Neural cell (in vitro differentiated cells): ENCODE results near the gene CAT. TPM values are rescaled to one million over a fixed set of nuclear protein-coding genes. Genes with fewer than 3 reads are reported as not detected.

ENCODE experiments used
- H2AFZ ChIP-seq: fragments of 200-600, 300-800 bp; sonication (generic), shearing (Covaris generic); 2 replicates; pipeline ENCODE4 v1.6.0; 2014; ENCODE audit warnings: low read depth, mild to moderate bottlenecking, antibody characterized with exemption, low read length, moderate library complexity
- H3F3A ChIP-seq: fragments of 200-600 bp; shearing (Covaris generic); 2 replicates; pipeline ENCODE4 v1.6.1; 2016; ENCODE audit warnings: mild to moderate bottlenecking, moderate library complexity, mixed read lengths, antibody characterized with exemption, low read length; ENCODE audit not compliant: insufficient read depth, poor library complexity, severe bottlenecking
- H3K27ac ChIP-seq: fragments of 200-600, 300-800 bp; sonication (generic), shearing (Covaris generic); 2 replicates; pipeline ENCODE4 v1.5.1; 2014; ENCODE audit warnings: mild to moderate bottlenecking, low read length, moderate library complexity
- H3K27me3 ChIP-seq: fragments of 300-800, 200-600 bp; sonication (generic), shearing (Covaris generic); 2 replicates; pipeline ENCODE4 v1.6.0; 2014; ENCODE audit warnings: mild to moderate bottlenecking, low read depth, low read length, moderate library complexity; ENCODE audit not compliant: insufficient read depth
- H3K36me3 ChIP-seq: fragments of 300-800, 200-600 bp; sonication (generic), shearing (Covaris generic); 2 replicates; pipeline ENCODE4 v1.5.1; 2014; ENCODE audit warnings: mild to moderate bottlenecking, antibody characterized with exemption, low read length, moderate library complexity; ENCODE audit not compliant: insufficient read depth
- H3K4me2 ChIP-seq: fragments of 300-800, 200-600 bp; sonication (generic), shearing (Covaris generic); 2 replicates; pipeline ENCODE4 v1.6.0; 2014; ENCODE audit warnings: mild to moderate bottlenecking, low read length
- H3K4me3 ChIP-seq: fragments of 300-800, 200-600 bp; sonication (generic), shearing (Covaris generic); 2 replicates; pipeline ENCODE4 v1.5.1; 2014; ENCODE audit warnings: mild to moderate bottlenecking, low read length, moderate library complexity
- H3K79me2 ChIP-seq: fragments of 200-600 bp; shearing (Covaris generic); replicated peaks from 2 replicates; pipeline ENCODE4 v1.6.0; 2014; ENCODE audit warnings: mild to moderate bottlenecking, low read length, moderate library complexity; ENCODE audit not compliant: insufficient read depth
- H3K9ac ChIP-seq: fragments of 300-800, 200-600 bp; sonication (generic), shearing (Covaris generic); 2 replicates; pipeline ENCODE4 v1.6.1; 2016; ENCODE audit warnings: mild to moderate bottlenecking, low read length, mixed read lengths
- H3K9me2 ChIP-seq: fragments of 200-600 bp; shearing (Covaris generic); 2 replicates; pipeline ENCODE4 v1.6.1; 2016; ENCODE audit warnings: mild to moderate bottlenecking, low read length, mixed read lengths; ENCODE audit not compliant: insufficient read depth
- H3K9me3 ChIP-seq: fragments of 200-600, 300-800 bp; sonication (generic), shearing (Covaris generic); 2 replicates; pipeline ENCODE4 v1.6.1; 2016; ENCODE audit warnings: mild to moderate bottlenecking, mixed run types, low read length, moderate library complexity, mixed read lengths
- H4K20me1 ChIP-seq: fragments of 200-600 bp; shearing (Covaris generic); 2 replicates; pipeline ENCODE4 v1.6.1; 2016; ENCODE audit warnings: mild to moderate bottlenecking, mixed run types; ENCODE audit not compliant: insufficient read depth
- EP300 ChIP-seq: fragments of 450-650 bp; conservative IDR thresholded peaks from 2 replicates; pipeline ENCODE4 v1.6.1; 2014; ENCODE audit warnings: antibody characterized with exemption, mild to moderate bottlenecking, moderate library complexity; ENCODE audit not compliant: poor library complexity, severe bottlenecking
- EZH2 ChIP-seq: fragments of 200-600, 300-800 bp; shearing (Covaris generic), sonication (generic); IDR thresholded peaks from 2 replicates; pipeline ENCODE4 v1.6.1; 2014; ENCODE audit warnings: antibody characterized with exemption, low read length, borderline replicate concordance, mild to moderate bottlenecking; ENCODE audit not compliant: insufficient read depth, poor library complexity, severe bottlenecking
- MXI1 ChIP-seq: fragments of 450-650 bp; conservative IDR thresholded peaks from 2 replicates; pipeline ENCODE4 v1.6.1; 2014; ENCODE audit warnings: antibody characterized with exemption, mild to moderate bottlenecking; ENCODE audit not compliant: poor library complexity, severe bottlenecking
- POLR2AphosphoS5 ChIP-seq: IDR thresholded peaks from 2 replicates; pipeline ENCODE4 v1.6.1; 2012
- RAD21 ChIP-seq: fragments of 450-650 bp; conservative IDR thresholded peaks from 2 replicates; pipeline ENCODE4 v1.6.1; 2014; ENCODE audit warnings: antibody characterized with exemption, mild to moderate bottlenecking, moderate library complexity
- SMC3 ChIP-seq: fragments of 450-650 bp; conservative IDR thresholded peaks from 2 replicates; pipeline ENCODE4 v1.6.1; 2014; ENCODE audit warnings: antibody characterized with exemption, mild to moderate bottlenecking, moderate library complexity; ENCODE audit not compliant: poor library complexity
- TAF1 ChIP-seq: IDR thresholded peaks from 2 replicates; pipeline ENCODE4 v1.6.1; 2012; ENCODE audit warnings: low read depth
- polyA plus RNA-seq: library from polyadenylated mRNA; depleted of rRNA; stranded (reverse); fragments of >200 nt; gene quantifications from 2 replicates; pipeline ENCODE4 v1.2.3, GENCODE V29; 2014
- TF ChIP-seq, protein P1 (sequence below): fragments of 450-650 bp; IDR thresholded peaks from 2 replicates; pipeline ENCODE4 v1.5.1; 2014; ENCODE audit warnings: antibody characterized with exemption, mild to moderate bottlenecking, moderate library complexity; ENCODE audit not compliant: poor library complexity, severe bottlenecking
- TF ChIP-seq, protein P2 (sequence below): IDR thresholded peaks from 2 replicates; pipeline ENCODE4 v1.6.1; 2012; ENCODE audit warnings: borderline replicate concordance

Gene CAT
- polyA plus RNA-seq, 1 donor from 2014 or later, result 40.1 TPM

DNA sequence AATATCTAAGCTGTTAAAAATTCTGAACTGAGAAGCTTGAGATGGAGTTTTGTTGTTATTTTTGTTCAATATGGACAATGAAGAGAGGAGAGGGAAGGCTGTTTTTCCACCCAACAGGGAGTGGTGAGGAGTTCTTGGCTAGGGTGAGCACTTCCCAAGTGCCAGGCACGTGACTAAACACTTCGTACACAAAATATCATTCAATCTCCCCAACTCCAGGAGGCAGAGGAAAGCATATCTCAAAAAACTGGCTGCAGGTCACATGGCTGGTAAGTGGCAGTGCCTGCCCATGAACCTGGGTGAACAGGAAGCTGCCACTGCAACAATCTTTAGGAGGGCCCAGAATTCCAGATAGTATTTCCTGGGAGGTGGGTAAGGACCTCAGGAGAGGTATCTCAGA, 63.2 kb downstream of the CAT start:
- Histone ChIP-seq H3K27me3 (no peaks in the 10 kb centered on the region), H4K20me1 (no peaks in the 10 kb centered on the region), H3K9me3 (no peaks in the 10 kb centered on the region), H3K27ac (no peak overlapping the region), H3K9ac (no peak overlapping the region), H3F3A (no peaks in the 10 kb centered on the region), H3K9me2 (no peaks in the 10 kb centered on the region), H3K36me3 (no peaks in the 10 kb centered on the region), H3K79me2 (no peaks in the 10 kb centered on the region), H3K4me3 (no peak overlapping the region), H2AFZ (no peak overlapping the region), H3K4me2 (no peak overlapping the region)
- TF ChIP-seq, protein P1, sequence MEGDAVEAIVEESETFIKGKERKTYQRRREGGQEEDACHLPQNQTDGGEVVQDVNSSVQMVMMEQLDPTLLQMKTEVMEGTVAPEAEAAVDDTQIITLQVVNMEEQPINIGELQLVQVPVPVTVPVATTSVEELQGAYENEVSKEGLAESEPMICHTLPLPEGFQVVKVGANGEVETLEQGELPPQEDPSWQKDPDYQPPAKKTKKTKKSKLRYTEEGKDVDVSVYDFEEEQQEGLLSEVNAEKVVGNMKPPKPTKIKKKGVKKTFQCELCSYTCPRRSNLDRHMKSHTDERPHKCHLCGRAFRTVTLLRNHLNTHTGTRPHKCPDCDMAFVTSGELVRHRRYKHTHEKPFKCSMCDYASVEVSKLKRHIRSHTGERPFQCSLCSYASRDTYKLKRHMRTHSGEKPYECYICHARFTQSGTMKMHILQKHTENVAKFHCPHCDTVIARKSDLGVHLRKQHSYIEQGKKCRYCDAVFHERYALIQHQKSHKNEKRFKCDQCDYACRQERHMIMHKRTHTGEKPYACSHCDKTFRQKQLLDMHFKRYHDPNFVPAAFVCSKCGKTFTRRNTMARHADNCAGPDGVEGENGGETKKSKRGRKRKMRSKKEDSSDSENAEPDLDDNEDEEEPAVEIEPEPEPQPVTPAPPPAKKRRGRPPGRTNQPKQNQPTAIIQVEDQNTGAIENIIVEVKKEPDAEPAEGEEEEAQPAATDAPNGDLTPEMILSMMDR, result no peak
- TF ChIP-seq MXI1 (no peak), RAD21 (no peak), EP300 (no peak), POLR2AphosphoS5 (no peak), EZH2 (no peak), SMC3 (no peak), TAF1 (no peak)

DNA sequence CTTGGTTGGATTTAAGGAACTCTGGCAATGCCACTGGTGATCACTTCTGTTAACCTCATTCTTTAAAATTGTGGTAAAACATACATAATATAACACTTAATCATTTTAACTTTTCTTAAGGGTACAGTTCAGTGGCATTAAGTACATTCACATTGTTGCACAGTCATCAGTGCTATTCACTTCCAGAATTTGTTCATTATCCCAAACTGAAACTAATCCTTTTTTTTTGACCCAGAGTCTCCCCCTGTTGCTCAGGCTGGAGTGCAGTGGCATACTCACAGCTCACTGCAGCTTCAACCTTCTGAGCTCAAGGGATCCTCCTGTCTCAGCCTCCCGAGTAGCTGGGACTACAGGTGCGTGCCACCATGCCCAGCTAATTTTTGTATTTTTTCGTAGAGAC, 64.2 kb downstream of the CAT start:
- Histone ChIP-seq H3K79me2 (no peaks in the 10 kb centered on the region), H3K9me2 (no peaks in the 10 kb centered on the region), H3K36me3 (no peaks in the 10 kb centered on the region), H3K9ac (no peak overlapping the region), H3K4me2 (no peak overlapping the region), H2AFZ (no peak overlapping the region), H3K4me3 (no peak overlapping the region), H4K20me1 (no peaks in the 10 kb centered on the region), H3F3A (no peaks in the 10 kb centered on the region), H3K9me3 (no peaks in the 10 kb centered on the region), H3K27ac (no peak overlapping the region), H3K27me3 (no peaks in the 10 kb centered on the region)
- no peak for TF ChIP-seq POLR2AphosphoS5
- TF ChIP-seq TAF1, result no peak
- TF ChIP-seq SMC3, result no peak

DNA sequence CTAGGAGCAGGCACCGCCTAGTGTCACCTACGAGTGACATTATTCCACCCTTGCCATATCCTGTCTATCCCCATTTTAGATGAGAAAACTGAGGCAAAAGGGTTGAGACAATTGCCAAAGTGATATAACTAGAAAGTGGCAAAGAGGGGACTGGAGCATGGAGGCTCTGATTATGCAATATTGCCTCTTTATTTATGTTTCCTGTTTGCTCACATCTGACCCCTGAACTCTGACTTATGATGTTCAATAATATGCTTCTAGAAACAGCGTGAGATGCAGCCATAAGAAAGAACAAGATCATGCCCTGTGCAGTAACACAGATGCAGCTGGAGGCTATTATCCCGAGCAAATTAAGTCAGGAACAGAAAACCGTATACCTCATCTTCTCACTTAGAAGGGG, 67.1 kb downstream of the CAT start:
- Histone ChIP-seq H3F3A (no peaks in the 10 kb centered on the region), H3K79me2 (no peaks in the 10 kb centered on the region), H3K4me3 (no peak overlapping the region), H2AFZ (no peak overlapping the region), H4K20me1 (no peaks in the 10 kb centered on the region), H3K4me2 (no peak overlapping the region), H3K27me3 (no peaks in the 10 kb centered on the region), H3K36me3 (no peaks in the 10 kb centered on the region), H3K9me2 (no peaks in the 10 kb centered on the region), H3K9ac (no peak overlapping the region), H3K9me3 (no peaks in the 10 kb centered on the region), H3K27ac (no peak overlapping the region)
- no peak for TF ChIP-seq MXI1
- no peak for TF ChIP-seq TAF1
- TF ChIP-seq, protein P2, sequence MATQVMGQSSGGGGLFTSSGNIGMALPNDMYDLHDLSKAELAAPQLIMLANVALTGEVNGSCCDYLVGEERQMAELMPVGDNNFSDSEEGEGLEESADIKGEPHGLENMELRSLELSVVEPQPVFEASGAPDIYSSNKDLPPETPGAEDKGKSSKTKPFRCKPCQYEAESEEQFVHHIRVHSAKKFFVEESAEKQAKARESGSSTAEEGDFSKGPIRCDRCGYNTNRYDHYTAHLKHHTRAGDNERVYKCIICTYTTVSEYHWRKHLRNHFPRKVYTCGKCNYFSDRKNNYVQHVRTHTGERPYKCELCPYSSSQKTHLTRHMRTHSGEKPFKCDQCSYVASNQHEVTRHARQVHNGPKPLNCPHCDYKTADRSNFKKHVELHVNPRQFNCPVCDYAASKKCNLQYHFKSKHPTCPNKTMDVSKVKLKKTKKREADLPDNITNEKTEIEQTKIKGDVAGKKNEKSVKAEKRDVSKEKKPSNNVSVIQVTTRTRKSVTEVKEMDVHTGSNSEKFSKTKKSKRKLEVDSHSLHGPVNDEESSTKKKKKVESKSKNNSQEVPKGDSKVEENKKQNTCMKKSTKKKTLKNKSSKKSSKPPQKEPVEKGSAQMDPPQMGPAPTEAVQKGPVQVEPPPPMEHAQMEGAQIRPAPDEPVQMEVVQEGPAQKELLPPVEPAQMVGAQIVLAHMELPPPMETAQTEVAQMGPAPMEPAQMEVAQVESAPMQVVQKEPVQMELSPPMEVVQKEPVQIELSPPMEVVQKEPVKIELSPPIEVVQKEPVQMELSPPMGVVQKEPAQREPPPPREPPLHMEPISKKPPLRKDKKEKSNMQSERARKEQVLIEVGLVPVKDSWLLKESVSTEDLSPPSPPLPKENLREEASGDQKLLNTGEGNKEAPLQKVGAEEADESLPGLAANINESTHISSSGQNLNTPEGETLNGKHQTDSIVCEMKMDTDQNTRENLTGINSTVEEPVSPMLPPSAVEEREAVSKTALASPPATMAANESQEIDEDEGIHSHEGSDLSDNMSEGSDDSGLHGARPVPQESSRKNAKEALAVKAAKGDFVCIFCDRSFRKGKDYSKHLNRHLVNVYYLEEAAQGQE, result no peak
- TF ChIP-seq, protein P1, result no peak
- no peak for TF ChIP-seq POLR2AphosphoS5
- no peak for TF ChIP-seq SMC3
- TF ChIP-seq EP300, result no peak
- TF ChIP-seq EZH2, result no peak
